Effector memory CD4-positive, alpha-beta T cell (primary cell): ENCODE results near the gene AGAP1.

Source experiments
- DNase-seq, 3 donors: peaks; one replicate each; pipeline ENCODE4 v3.0.0-alpha.2; 2020
- H3K27ac ChIP-seq: 2 replicates; pipeline ENCODE4 v1.7.0; 2013; ENCODE audit warnings: mild to moderate bottlenecking, low read length, moderate library complexity; ENCODE audit not compliant: insufficient read depth, poor library complexity, severe bottlenecking
- H3K27me3 ChIP-seq: replicated peaks from 2 replicates; pipeline ENCODE4 v1.7.0; 2013; ENCODE audit warnings: mild to moderate bottlenecking, low read length; ENCODE audit not compliant: insufficient read depth, control insufficient read depth, poor library complexity, severe bottlenecking
- H3K36me3 ChIP-seq: 2 replicates; pipeline ENCODE4 v1.7.0; 2013; ENCODE audit warnings: mild to moderate bottlenecking, low read length, moderate library complexity; ENCODE audit not compliant: control insufficient read depth, insufficient read depth
- H3K4me1 ChIP-seq: 2 replicates; pipeline ENCODE4 v1.7.0; 2013; ENCODE audit warnings: low read length, mild to moderate bottlenecking; ENCODE audit not compliant: control insufficient read depth, insufficient read depth, poor library complexity, severe bottlenecking
- H3K4me3 ChIP-seq: 2 replicates; pipeline ENCODE4 v1.7.0; 2013; ENCODE audit warnings: low read length, low read depth, mild to moderate bottlenecking; ENCODE audit not compliant: insufficient read depth, poor library complexity, severe bottlenecking
- H3K9me3 ChIP-seq: 2 replicates; pipeline ENCODE4 v1.7.0; 2013; ENCODE audit warnings: mild to moderate bottlenecking, low read length, moderate library complexity; ENCODE audit not compliant: control insufficient read depth

The AGAP1 gene

DNA sequence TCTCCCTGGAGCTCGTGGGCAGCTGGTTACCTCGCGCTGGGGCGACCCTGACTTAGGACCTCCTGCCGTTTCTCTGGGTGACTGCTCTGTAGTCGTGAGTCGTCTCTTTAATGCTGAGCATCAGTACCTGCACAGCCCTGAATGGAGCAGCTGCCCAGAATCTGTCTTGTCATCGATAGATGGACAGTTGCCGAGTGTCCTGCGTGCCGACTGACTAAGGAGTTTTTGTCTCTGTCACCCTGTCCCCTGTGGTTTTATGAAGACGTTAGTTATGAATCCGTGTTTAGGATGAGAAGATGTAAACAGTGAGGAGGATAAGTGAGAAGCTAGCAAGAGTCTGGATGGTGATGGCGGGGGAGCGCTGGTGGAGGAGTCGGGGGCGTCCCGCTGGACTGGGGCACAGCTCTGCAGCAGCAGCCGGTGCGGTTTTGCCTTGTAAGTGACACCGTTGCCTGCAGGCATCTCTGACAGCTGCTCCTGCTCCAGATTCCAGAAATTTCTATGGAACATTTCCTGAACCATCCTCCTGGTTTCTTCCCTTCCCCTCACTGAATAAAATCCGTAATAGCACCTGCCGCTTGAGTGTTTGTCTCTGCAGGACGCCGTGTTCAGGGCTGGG lies 13.3 kb downstream of the AGAP1 start:
- Histone ChIP-seq H3K4me3 (no peak overlapping the region), H3K4me1 (no peaks in the 10 kb centered on the region), H3K27ac (no peak overlapping the region), H3K36me3 (no peaks in the 10 kb centered on the region), H3K27me3 (no peaks in the 10 kb centered on the region), H3K9me3 (no peaks in the 10 kb centered on the region)
- DNase-seq = no peak

DNA sequence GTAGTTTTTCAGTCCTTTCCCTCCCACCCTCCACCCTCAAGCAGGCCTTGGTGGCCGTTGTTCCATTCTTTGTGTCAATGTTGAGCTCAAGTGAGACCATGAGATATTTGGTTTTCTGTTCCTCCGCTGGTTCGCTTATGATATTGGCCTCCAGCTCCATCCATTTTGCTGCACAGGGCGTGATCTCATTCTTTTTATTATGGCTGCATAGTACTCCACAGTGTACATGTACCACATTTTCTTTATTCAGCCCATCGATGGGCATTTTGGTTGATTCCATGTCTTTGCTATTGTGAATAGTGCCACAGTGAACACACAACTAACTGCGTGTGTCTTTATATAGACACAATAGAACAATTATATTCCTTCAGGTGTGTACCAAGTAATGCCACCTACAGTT lies 14.1 kb downstream of the AGAP1 start:
- no peaks in the 10 kb centered on the region for H3K4me1 ChIP-seq
- no peaks in the 10 kb centered on the region for H3K36me3 ChIP-seq
- no peak overlapping the region for H3K4me3 ChIP-seq
- H3K27ac ChIP-seq = no peak overlapping the region
- no peaks in the 10 kb centered on the region for H3K27me3 ChIP-seq
- DNase-seq = no peak
- no peaks in the 10 kb centered on the region for H3K9me3 ChIP-seq

DNA sequence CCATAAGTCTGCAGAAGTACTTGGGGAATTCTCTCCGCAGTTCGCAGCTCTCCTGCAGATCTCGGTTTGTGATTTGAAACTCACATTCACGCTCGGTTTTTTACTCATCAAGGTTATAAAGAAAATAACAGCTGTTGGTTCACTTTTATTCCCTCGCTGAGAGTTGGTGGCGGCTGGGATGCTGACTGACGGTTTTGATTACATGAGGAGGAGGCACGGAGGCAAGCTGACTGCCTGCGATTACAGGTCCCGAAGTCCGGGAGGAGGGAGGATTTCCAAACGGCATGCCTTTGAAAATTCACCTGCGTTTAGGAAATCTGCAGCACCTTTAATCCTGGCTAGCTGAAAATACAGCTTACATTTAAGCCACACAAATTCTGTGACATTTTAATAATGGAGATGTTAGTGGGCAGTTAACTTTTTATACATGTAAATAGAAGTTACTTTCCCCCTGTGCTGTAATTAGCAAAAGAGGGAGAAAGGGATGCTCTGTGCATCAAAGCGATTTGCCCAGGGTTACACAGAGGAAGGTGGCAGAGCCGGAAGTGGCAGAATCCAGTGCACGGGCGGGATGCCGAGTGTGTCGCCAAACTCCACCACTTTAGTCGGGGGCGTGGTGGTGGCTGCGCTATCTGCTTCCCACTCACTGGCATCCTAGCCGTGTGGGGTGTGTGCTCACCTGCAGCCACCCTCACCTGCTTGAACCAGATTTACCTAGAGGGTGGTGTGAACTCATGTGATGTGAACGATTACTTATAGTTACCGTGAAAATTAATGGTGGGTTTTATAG lies 14.7 kb downstream of the AGAP1 start:
- Histone ChIP-seq H3K27me3 (no peaks in the 10 kb centered on the region), H3K4me3 (no peak overlapping the region), H3K27ac (no peak overlapping the region), H3K9me3 (no peaks in the 10 kb centered on the region), H3K36me3 (no peaks in the 10 kb centered on the region), H3K4me1 (no peaks in the 10 kb centered on the region)
- no peak for DNase-seq

DNA sequence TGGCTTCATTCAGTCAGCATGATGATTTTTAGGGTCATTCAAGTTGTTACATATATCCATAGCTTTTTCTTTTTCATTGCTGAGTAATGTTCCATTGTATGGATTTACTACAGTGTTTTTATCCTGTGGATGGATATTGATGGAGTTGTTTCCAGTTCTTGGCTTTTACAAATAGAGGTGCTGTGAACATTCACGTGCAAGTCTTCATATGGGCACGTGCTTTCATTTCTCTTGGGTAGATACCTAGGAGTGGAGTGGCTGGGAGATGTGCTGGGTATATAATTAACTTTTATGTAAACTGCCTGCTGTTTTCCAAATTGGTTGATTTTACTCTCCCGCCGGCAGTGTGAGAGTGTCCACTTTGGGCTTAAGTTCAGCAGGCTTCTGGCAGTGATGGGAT lies 16.5 kb downstream of the AGAP1 start:
- Histone ChIP-seq H3K36me3 (no peaks in the 10 kb centered on the region), H3K27ac (no peak overlapping the region), H3K27me3 (no peaks in the 10 kb centered on the region), H3K4me1 (no peaks in the 10 kb centered on the region), H3K4me3 (no peak overlapping the region), H3K9me3 (no peaks in the 10 kb centered on the region)
- DNase-seq = no peak

DNA sequence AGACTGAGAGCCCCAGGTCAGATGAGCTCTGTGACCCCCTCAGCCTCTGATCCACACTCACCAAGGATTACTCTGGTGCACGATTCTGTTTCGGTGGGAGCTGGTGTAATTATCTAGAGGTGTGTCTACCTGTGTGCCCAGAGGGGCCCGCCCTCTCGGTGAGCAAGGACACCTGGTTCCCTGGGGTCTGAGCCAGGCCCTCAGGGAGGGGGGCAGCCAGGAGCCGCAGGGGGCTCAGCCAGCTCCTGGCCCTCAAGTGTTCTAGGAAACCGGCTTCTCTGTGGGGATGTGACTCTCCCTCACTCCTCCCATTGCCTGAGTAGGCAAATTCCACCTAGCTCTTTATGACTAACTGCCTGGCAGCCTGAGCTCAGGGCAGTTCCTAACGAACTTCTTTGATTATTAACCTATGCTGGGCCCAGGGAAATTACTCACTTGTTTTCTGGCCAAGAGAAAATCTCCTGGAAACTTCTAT lies 17.4 kb downstream of the AGAP1 start:
- no peak for DNase-seq
- no peaks in the 10 kb centered on the region for H3K4me1 ChIP-seq
- no peak overlapping the region for H3K27ac ChIP-seq

DNA sequence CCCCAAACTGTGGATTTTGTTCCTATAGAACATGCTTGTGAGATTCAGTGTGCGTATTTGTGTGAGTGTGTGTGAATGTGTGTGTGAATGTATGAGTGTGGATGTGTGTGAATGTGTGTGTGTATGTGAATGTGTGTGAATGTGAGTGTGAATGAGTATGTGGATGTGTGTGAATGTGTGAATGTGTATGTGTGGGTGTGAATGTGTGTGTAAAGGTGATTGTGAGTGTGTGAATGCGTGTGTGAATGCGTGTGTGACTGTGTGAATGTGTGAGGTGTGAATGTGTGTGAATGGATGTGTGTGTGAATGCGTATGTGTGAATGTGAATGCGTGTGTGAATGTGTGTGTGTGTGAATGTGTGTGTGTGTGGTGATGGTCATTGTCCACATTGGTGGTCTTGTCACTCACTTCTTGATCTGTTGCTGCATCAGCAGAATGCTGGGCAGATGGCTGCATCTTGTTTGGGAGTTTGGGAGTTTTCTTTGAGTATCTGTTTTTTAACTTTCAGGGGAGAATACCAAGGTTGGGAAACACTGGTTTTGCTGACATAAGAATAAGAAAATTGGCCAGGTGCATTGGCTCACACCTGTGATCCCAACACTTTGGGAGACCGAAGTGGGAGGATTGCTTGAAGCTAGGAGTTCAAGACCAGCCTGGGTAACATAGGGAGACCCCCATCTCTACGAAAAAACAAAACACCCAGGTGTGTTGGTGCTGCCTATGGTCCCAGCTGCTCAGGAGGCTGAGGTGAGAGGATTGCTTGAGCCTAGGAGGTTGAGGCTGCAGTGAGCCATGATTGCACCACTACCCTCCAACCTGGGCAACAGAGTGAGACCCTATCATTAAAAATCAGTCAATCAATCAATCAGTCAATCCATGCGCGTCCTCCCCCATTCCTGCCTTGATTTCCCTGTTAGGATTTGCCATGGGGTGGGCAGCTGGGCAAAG lies 18.2 kb downstream of the AGAP1 start:
- no peaks in the 10 kb centered on the region for H3K9me3 ChIP-seq
- DNase-seq = no peak
- no peaks in the 10 kb centered on the region for H3K27me3 ChIP-seq
- no peaks in the 10 kb centered on the region for H3K4me1 ChIP-seq
- no peak overlapping the region for H3K4me3 ChIP-seq
- no peaks in the 10 kb centered on the region for H3K36me3 ChIP-seq
- no peak overlapping the region for H3K27ac ChIP-seq

More for the DNA sequence above, 17.4 kb downstream of the AGAP1 start:
- Histone ChIP-seq H3K4me3 (no peak overlapping the region), H3K27me3 (no peaks in the 10 kb centered on the region), H3K9me3 (no peaks in the 10 kb centered on the region), H3K36me3 (no peaks in the 10 kb centered on the region)

DNA sequence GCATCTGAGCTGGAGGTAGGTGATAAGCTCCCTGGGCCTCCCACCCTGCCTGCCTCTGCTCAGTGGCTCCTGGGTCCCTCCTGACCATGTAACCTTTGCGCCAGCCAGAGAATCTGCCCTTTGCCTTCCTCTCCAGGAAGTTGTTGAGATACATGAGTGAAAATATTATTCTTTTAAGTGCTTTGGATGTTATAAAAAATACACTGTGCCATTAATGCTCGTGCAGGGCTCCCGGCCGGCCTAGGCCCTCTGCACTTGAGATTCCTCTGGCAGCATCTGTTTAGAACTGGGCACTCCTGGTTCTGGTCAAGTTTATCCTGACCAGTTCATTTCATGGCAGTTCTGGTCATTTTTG lies 18.8 kb downstream of the AGAP1 start:
- no peak overlapping the region for H3K4me3 ChIP-seq
- no peaks in the 10 kb centered on the region for H3K27me3 ChIP-seq
- H3K4me1 ChIP-seq = no peaks in the 10 kb centered on the region
- DNase-seq = no peak
- no peaks in the 10 kb centered on the region for H3K36me3 ChIP-seq
- no peak overlapping the region for H3K27ac ChIP-seq
- H3K9me3 ChIP-seq = no peaks in the 10 kb centered on the region

DNA sequence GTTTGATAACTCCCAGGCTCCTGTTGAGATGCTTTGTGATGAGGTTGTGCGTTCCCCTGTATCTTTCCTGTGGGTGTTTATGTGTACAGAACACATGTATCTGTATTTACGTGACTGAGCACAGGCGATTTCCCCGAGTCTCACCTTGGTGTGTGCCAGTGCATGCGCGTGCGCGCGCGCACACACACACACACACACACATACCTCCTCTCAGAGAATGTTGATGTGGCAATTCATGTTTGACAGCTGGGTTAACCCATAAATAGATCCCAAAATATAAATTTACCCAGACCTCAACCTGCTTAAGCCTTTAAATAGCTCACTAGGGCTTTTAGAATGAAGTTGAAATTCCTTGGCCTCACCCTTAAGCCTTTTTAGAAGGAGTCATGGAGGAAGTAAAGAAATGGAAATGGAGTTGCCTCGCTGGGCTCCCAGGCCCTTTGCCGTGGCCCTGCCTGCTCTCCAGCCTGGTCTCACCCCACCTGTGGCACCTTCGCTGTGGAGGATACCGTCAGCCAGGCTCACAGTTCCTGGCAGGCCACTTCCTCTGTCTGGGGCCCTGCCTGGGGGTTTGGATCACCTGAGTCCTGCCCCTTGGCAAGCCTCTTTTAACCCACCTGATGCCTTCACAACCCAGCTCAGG lies 20.3 kb downstream of the AGAP1 start:
- no peaks in the 10 kb centered on the region for H3K9me3 ChIP-seq
- DNase-seq = no peak
- no peak overlapping the region for H3K4me3 ChIP-seq

DNA sequence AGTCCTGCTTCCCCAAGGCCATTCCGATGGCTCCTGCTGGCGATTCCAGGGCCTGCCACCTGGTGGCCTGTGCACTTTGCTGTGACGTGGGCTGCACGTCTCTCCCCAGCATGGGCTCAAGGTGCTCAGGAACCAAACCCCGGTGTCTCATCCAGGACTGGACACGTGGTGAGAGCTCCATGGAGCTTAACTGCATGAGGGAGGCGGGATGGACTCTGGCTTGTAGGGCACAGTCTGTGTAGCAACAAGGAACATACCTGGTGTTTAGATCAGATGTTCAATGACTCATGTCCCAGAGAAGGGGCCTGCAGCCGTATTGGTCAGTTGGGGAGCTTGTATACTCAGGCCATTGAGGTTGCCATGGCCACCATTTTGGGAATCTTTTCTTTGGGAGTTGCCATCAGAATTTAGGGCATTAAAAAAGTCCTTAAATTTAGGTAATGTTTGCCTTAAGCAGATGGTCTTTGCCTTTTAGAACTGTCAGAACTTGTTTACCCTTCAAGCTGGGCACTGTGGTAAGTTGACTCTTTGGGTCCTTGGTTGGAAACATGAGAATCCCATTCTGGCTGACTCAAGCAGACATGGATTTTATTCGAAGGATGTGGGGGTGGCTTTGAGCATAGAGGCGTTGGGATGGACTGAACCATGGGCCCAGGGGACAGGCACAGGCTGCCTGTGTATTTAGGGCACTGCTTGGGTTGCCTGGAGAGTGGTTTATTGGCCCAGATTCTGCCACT lies 21.0 kb downstream of the AGAP1 start:
- DNase-seq = no peak

More for the DNA sequence above, 20.3 kb downstream of the AGAP1 start:
- no peaks in the 10 kb centered on the region for H3K27me3 ChIP-seq
- H3K4me1 ChIP-seq = no peaks in the 10 kb centered on the region
- H3K36me3 ChIP-seq = no peaks in the 10 kb centered on the region
- H3K27ac ChIP-seq = no peak overlapping the region

More for the DNA sequence above, 21.0 kb downstream of the AGAP1 start:
- H3K36me3 ChIP-seq = no peaks in the 10 kb centered on the region
- H3K27me3 ChIP-seq = no peaks in the 10 kb centered on the region
- H3K4me3 ChIP-seq = no peak overlapping the region
- no peaks in the 10 kb centered on the region for H3K4me1 ChIP-seq
- H3K9me3 ChIP-seq = no peaks in the 10 kb centered on the region
- no peak overlapping the region for H3K27ac ChIP-seq
